Liver (tissue), 3 donors: Measurements from ENCODE around the gene STK39.

Source experiments
- CTCF ChIP-seq: fragments of 150-350 bp; IDR thresholded peaks from 2 replicates; pipeline ENCODE4 v1.5.1; 2017; ENCODE audit warnings: improper control_type of control experiment, low read depth, low read length; ENCODE audit not compliant: missing input control
- EGR1 ChIP-seq, 2 donors: IDR thresholded peaks; 2 replicates each; pipeline ENCODE4 v1.6.1; 2016 to 2018; ENCODE audit warnings: antibody characterized with exemption in 2 of 2, low read depth in 2 of 2
- TF ChIP-seq, protein P1 (sequence below): IDR thresholded peaks from 2 replicates; pipeline ENCODE4 v1.6.1; 2016; ENCODE audit warnings: antibody characterized with exemption
- donor health status: healthy.
- donor health status: healthy.

DNA sequence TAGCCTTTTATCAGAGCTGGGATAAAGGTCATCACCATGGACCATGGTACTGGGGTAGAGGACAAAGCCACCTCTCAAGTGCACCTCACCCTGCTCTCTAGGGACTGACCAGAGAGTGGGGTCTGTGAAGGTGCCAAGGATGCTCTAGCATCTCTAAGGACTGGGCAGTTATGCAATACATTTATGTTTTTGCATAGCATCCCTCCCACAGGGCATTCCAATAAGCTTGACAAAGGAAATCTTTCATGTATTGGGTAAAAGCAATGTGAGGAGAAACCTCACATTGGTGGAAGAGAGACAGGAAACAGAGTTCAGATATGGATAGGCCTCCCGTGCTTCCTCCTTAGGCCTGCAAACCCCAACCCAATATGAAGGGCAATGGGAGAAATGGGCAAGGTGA is 31.6 kb downstream of the STK39 start:
- TF ChIP-seq CTCF (no peak), EGR1 (IDR thresholded peaks at IDR 0.05; ENCODE audit: low read depth in 2 of 2) (no peak)
- TF ChIP-seq, protein P1, sequence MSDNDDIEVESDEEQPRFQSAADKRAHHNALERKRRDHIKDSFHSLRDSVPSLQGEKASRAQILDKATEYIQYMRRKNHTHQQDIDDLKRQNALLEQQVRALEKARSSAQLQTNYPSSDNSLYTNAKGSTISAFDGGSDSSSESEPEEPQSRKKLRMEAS, result no peak
